ENCODE measurements around the gene XYLB.

The XYLB gene

GRCh38 chr3:38335263-38335662 lies 11.3 kb upstream of the XYLB start:
- TF ChIP-seq RAD21 (IDR thresholded peaks at IDR 0.05; ENCODE audit: low read depth) (no peak), REST (IDR thresholded peaks at IDR 0.05; ENCODE audit: low read depth) (no peak), TEAD4 (IDR thresholded peaks at IDR 0.05) (no peak), EP300 (IDR thresholded peaks at IDR 0.05; ENCODE audit: borderline replicate concordance) (no peak), CREB1 (IDR thresholded peaks at IDR 0.05; ENCODE audit: low read depth) (no peak), TCF12 (IDR thresholded peaks at IDR 0.05; ENCODE audit: low read depth) (no peak), EGR1 (IDR thresholded peaks at IDR 0.05) (no peak), ZBTB7A (IDR thresholded peaks at IDR 0.05; ENCODE audit: low read depth) (no peak), TAF1 (IDR thresholded peaks at IDR 0.05; ENCODE audit: low read depth) (no peak), NFIC (IDR thresholded peaks at IDR 0.05) (no peak), YY1 (IDR thresholded peaks at IDR 0.05; ENCODE audit: low read depth) (no peak), FOXM1 (IDR thresholded peaks at IDR 0.05; ENCODE audit: borderline replicate concordance, low read depth) (no peak), USF1 (IDR thresholded peaks at IDR 0.05) (no peak), CEBPB (IDR thresholded peaks at IDR 0.05) (no peak)
- TF ChIP-seq, protein P1, sequence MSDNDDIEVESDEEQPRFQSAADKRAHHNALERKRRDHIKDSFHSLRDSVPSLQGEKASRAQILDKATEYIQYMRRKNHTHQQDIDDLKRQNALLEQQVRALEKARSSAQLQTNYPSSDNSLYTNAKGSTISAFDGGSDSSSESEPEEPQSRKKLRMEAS (IDR thresholded peaks at IDR 0.05) = no peak

DNA sequence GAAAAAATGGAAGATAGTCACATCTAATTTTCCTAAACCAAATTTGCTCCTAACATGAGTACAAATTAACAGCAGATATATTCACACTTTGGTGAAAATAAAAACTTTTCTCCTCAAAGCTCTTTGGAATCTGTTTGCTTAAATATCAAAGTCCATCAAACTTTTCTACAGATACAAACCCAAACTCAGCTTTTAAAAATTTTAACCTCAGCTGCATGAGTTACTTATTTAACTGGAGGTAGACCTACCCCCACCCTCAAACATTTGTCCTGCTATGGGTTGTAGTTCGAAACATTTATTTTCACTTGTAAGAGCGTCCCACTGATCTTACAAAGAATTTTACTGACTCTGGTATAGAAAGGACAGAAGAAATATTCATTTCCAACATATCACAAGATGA lies 8.9 kb upstream of the XYLB start:
- no peak for TF ChIP-seq USF1 (IDR thresholded peaks at IDR 0.05)
- TF ChIP-seq CEBPB (IDR thresholded peaks at IDR 0.05) = no peak
- no peak for TF ChIP-seq CREB1 (IDR thresholded peaks at IDR 0.05; ENCODE audit: low read depth)
- TF ChIP-seq TCF12 (IDR thresholded peaks at IDR 0.05; ENCODE audit: low read depth) = no peak
- no peak for TF ChIP-seq NFIC (IDR thresholded peaks at IDR 0.05)
- TF ChIP-seq, protein P1 (IDR thresholded peaks at IDR 0.05) = no peak
- TF ChIP-seq TAF1 (IDR thresholded peaks at IDR 0.05; ENCODE audit: low read depth) = no peak
- no peak for TF ChIP-seq RAD21 (IDR thresholded peaks at IDR 0.05; ENCODE audit: low read depth)

DNA sequence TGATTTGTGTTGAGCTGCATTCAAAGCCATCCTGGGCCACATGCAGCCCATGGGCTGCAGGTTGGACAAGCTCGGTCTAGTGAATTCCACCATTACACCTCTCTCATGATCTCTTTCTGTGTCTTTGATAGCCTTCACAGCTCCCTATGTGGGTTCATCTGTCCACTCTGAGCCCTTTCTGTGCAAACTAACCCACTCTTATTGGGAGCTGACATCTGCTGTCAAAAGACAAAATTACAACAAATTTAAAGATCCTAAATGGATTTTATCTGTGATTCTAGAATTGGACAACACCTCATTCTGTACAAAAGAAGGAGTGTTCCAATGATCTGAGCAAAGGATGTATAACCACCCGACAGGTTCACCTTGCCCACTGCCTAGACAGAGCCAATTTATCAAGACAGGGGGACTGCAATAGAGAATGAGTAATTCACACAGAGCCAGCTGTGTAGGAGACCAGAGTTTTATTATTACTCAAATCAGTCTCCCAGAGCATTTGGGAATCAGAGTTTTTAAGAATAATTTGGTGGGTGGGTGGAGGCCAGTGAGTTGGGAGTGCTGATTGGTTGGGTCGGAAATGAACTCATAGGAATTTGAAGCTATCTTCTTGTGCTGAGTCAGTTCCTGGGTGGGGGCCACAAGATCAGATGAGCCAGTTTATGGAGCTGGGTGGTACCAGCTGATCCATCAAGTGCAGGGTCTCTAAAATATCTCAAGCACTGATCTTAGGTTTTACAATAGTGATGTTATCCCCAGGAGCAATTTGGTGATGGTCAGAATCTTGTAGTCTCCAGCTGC lies 2.6 kb upstream of the XYLB start:
- TF ChIP-seq TAF1 (IDR thresholded peaks at IDR 0.05; ENCODE audit: low read depth) (no peak), RAD21 (IDR thresholded peaks at IDR 0.05; ENCODE audit: low read depth) (peak; percentile 19; the same call in 1 of the 2 replicates)

DNA sequence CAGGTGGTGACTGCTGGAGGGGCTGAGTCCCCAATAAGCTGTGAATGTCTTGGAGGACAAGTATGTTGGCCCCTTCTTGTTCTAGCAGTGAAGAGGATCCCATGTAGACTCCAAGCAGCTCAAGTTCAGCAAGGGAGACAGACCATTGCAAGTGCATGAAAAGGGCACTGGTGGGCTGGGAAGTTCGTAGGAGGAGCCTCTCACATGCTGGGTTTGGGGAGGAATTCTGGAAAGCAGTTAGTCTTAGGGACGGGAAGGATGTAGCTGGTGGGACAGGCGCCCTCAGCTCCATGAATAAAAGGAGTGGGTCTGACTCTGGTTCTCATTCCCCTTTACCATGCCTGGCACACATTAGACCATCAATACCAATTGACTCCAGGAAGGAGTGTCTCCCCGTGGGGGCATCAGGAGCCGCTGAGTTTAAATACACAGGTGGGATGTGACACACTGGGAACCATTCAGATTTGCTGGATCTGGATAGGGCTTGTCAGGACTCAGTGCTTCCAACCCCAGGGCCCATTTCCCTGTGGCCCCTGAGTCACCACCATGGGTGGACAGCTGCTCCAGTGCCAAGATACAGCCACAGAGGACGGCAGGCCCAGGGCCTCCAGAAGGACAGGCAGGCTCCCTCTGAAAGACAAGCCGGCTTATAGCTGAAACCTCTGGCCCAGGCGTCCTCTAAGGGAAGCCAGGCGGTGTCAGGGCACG lies 552 bp upstream of the XYLB start:
- TF ChIP-seq FOXM1 (IDR thresholded peaks at IDR 0.05; ENCODE audit: borderline replicate concordance, low read depth) (no peak), USF1 (IDR thresholded peaks at IDR 0.05) (no peak), RAD21 (IDR thresholded peaks at IDR 0.05; ENCODE audit: low read depth) (no peak), NFIC (IDR thresholded peaks at IDR 0.05) (no peak), TCF12 (IDR thresholded peaks at IDR 0.05; ENCODE audit: low read depth) (no peak), TAF1 (IDR thresholded peaks at IDR 0.05; ENCODE audit: low read depth) (no peak), EP300 (IDR thresholded peaks at IDR 0.05; ENCODE audit: borderline replicate concordance) (no peak), EGR1 (IDR thresholded peaks at IDR 0.05) (no peak), CEBPB (IDR thresholded peaks at IDR 0.05) (no peak), ZBTB7A (IDR thresholded peaks at IDR 0.05; ENCODE audit: low read depth) (no peak), REST (IDR thresholded peaks at IDR 0.05; ENCODE audit: low read depth) (no peak)
- TF ChIP-seq, protein P1 (IDR thresholded peaks at IDR 0.05) = no peak

Measured in Ishikawa (cell line).